ENCODE measurements around the gene SETBP1.
A peak's percentile ranks its signal among the peaks of the same experiment; 100 is the strongest.

- 0 out of 2 replicates have a peak, but pooled peaks have one; percentile 46 for TF ChIP-seq POLR2AphosphoS5 (IDR thresholded peaks at IDR 0.05; ENCODE audit: low read depth, low read length)
- no peak; the same call in 1 of the 2 replicates for TF ChIP-seq TAF1 (IDR thresholded peaks at IDR 0.05; ENCODE audit: borderline replicate concordance, low read depth, low read length)
Measured at GRCh38 chr18:44758861-44759631, 78.4 kb downstream of the SETBP1 start.
